Panc1 (cell line): ENCODE measurements around the gene SMTNL1. TPM values are rescaled to one million over a fixed set of nuclear protein-coding genes. Genes with fewer than 3 reads are reported as not detected.

Experiments
- ATAC-seq: fragments of 200-7000 bp; cut with Tn5 transposase; 2 replicates; pipeline ENCODE4 v1.9.1; 2020; ENCODE audit warnings: mild to moderate bottlenecking, moderate library complexity
- BruUV-seq: library from RNA; stranded (reverse); fragments of 400-500 nt; replicated peaks from 2 replicates; lab custom pipeline; 2021; lab: Mats Ljungman, UMichigan
- CTCF ChIA-PET: fragments of 300-600 bp; sonication (Branson Sonifier 250); formaldehyde crosslinking; loops from one replicate; lab custom pipeline; 2022; ENCODE audit warnings: antibody characterized with exemption; lab: Charles Lee
- POLR2A ChIA-PET: fragments of 300-600 bp; sonication (Branson Sonifier 250); formaldehyde crosslinking; loops from one replicate; lab custom pipeline; 2022; ENCODE audit warnings: antibody characterized with exemption; lab: Charles Lee
- DNase-seq: peaks from one replicate; pipeline ENCODE4 v3.0.0-alpha.2; 2010; ENCODE audit warnings: low read depth, low spot score
- H3K27ac ChIP-seq: 2 replicates; pipeline ENCODE4 v1.5.1; 2011; ENCODE audit warnings: mild to moderate bottlenecking, low read length, inconsistent platforms
- H3K27me3 ChIP-seq: fragments of 200-500 bp; sonication (Bioruptor generic); 2 replicates; pipeline ENCODE4 v1.6.0; 2014; ENCODE audit warnings: low read length, inconsistent platforms; ENCODE audit not compliant: control insufficient read depth, insufficient read depth
- H3K36me3 ChIP-seq: fragments of 200-500 bp; sonication (Bioruptor generic); 2 replicates; pipeline ENCODE4 v1.5.1; 2014; ENCODE audit warnings: inconsistent platforms, mild to moderate bottlenecking, low read length, moderate library complexity; ENCODE audit not compliant: control insufficient read depth, insufficient read depth
- H3K4me1 ChIP-seq: 2 replicates; pipeline ENCODE4 v1.5.1; 2011; ENCODE audit warnings: inconsistent platforms, mild to moderate bottlenecking, low read length, moderate library complexity; ENCODE audit not compliant: control insufficient read depth, insufficient read depth
- H3K4me3 ChIP-seq, 2 experiments: 2 replicates each; pipeline ENCODE4 v1.5.1; 2011 to 2012; ENCODE audit warnings: low read depth in 2 of 2, low read length in 2 of 2, mild to moderate bottlenecking in 2 of 2, inconsistent platforms in 1 of 2, moderate library complexity in 1 of 2
- H3K9me3 ChIP-seq: fragments of 200-500 bp; sonication (Bioruptor generic); 2 replicates; pipeline ENCODE4 v1.5.1; 2014; ENCODE audit warnings: low read depth, mild to moderate bottlenecking, inconsistent platforms, low read length, moderate library complexity; ENCODE audit not compliant: control insufficient read depth, insufficient read depth
- POLR2AphosphoS5 ChIP-seq: IDR thresholded peaks from 2 replicates; pipeline ENCODE4 v1.6.1; 2012; ENCODE audit warnings: mild to moderate bottlenecking, low read depth, low read length, moderate library complexity
- REST ChIP-seq, 2 experiments: IDR thresholded peaks; 2 replicates each; pipeline ENCODE4 v1.6.1; 2011 to 2012; ENCODE audit warnings: low read depth in 2 of 2, control low read depth in 1 of 2, low read length in 1 of 2, mild to moderate bottlenecking in 1 of 2, moderate library complexity in 1 of 2; ENCODE audit not compliant: insufficient read depth in 1 of 2
- SIN3A ChIP-seq: IDR thresholded peaks from 2 replicates; pipeline ENCODE4 v1.6.1; 2012; ENCODE audit warnings: low read depth, mild to moderate bottlenecking, low read length, moderate library complexity, borderline replicate concordance; ENCODE audit not compliant: insufficient read depth
- TCF7L2 ChIP-seq: IDR thresholded peaks from 2 replicates; pipeline ENCODE4 v1.6.1; 2011; ENCODE audit warnings: mild to moderate bottlenecking, low read depth, low read length, inconsistent platforms
- in situ Hi-C: cut with HindIII; loops from 2 replicates; pipeline ENCODE4 v1.10.0; 2016; ENCODE audit warnings: low sequenced_read_pairs, low pct_unique_long_range_greater_than_20kb
- intact Hi-C: fragments of 100-400 bp; cut with micrococcal nuclease; formaldehyde crosslinking; loops from one replicate; pipeline ENCODE4 v1.10.0; 2022; ENCODE audit not compliant: unreplicated experiment
- total RNA-seq: library from RNA; stranded (reverse); gene quantifications from one replicate; pipeline ENCODE4 v1.2.1, GENCODE V29; 2021; ENCODE audit not compliant: unreplicated experiment
- TF ChIP-seq, protein P1 (sequence below): fragments of 450-650 bp; IDR thresholded peaks from 2 replicates; pipeline ENCODE4 v1.5.1; 2017; ENCODE audit warnings: mild to moderate bottlenecking

The SMTNL1 gene
- total RNA-seq, 1 experiment from 2014 or later = not detected

DNA sequence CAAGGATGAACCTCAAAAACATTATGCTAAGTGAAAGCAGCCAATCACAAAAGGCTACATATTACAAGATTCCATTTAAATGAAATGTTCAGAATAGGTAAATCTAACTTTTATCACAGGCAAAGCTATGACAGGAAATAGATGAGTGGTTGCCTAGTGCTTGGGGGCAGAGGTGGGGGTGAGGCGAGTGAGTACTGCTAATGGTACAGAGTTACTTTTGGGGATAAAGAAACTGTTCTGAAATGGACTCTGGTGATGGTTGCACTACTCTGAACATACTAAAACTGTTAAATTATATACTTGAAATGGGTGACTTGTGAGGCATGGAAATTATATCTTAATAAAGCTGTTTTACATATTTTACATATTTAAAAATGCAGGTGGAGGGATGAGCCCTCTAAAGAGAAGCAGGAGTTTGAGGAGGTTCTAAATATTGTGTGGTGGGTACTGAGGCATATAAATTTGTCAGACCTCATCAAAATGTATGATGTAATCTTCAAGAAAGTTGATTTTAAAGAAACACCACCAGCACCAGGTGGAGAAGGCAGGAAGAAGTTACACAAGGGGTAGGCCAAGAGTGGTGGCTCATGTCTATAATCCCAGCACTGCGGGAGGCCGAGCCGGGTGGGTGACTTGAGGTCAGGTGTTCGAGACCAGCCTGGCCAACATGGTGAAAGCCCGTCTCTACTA lies 25.5 kb upstream of the SMTNL1 start:
- Histone ChIP-seq H3K27ac (no peak overlapping the region), H3K4me1 (no peaks in the 10 kb centered on the region), H3K27me3 (peaks cover 3% of the 10 kb centered on the region; the same call in 1 of the 2 replicates), H3K4me3 (no peak overlapping the region), H3K36me3 (no peaks in the 10 kb centered on the region), H3K9me3 (no peaks in the 10 kb centered on the region)
- no TSS peak for BruUV-seq
- ATAC-seq = no peak
- TF ChIP-seq, protein P1, sequence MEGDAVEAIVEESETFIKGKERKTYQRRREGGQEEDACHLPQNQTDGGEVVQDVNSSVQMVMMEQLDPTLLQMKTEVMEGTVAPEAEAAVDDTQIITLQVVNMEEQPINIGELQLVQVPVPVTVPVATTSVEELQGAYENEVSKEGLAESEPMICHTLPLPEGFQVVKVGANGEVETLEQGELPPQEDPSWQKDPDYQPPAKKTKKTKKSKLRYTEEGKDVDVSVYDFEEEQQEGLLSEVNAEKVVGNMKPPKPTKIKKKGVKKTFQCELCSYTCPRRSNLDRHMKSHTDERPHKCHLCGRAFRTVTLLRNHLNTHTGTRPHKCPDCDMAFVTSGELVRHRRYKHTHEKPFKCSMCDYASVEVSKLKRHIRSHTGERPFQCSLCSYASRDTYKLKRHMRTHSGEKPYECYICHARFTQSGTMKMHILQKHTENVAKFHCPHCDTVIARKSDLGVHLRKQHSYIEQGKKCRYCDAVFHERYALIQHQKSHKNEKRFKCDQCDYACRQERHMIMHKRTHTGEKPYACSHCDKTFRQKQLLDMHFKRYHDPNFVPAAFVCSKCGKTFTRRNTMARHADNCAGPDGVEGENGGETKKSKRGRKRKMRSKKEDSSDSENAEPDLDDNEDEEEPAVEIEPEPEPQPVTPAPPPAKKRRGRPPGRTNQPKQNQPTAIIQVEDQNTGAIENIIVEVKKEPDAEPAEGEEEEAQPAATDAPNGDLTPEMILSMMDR = no peak
- TF ChIP-seq SIN3A (no peak), REST (IDR thresholded peaks at IDR 0.05; ENCODE audit: insufficient read depth in 1 of 2, low read depth in 2 of 2, low read length in 1 of 2) (no peak), TCF7L2 (no peak), POLR2AphosphoS5 (no peak)
- POLR2A ChIA-PET = no interaction called here
- intact Hi-C loops (no loop called here), in situ Hi-C loops (no loop called here)
- DNase-seq = no peak
- CTCF ChIA-PET = no interaction called here

GRCh38 chr11:57512646-57513451 lies 24.5 kb upstream of the SMTNL1 start:
- no TSS peak for BruUV-seq
- TF ChIP-seq REST (IDR thresholded peaks at IDR 0.05; ENCODE audit: insufficient read depth in 1 of 2, low read depth in 2 of 2, low read length in 1 of 2) = no peak
- TF ChIP-seq TCF7L2 = no peak
- TF ChIP-seq, protein P1 = no peak
- no peak for TF ChIP-seq SIN3A
- no peak for TF ChIP-seq POLR2AphosphoS5
- no peak overlapping the region for H3K27ac ChIP-seq
- intact Hi-C loops = no loop called here
- H3K27me3 ChIP-seq = peaks cover 3% of the 10 kb centered on the region; the same call in 1 of the 2 replicates
- ATAC-seq (no peak), DNase-seq (no peak)
- ChIA-PET POLR2A (interaction anchor here (0.5 kb wide), 1 partner anchor 280 kb away, joined by 7 read pairs; no protein-coding TSS in a partner anchor), CTCF (interaction anchor here (1.0 kb wide), 1 partner anchor 21 kb away, joined by 3 read pairs; no protein-coding TSS in a partner anchor)
- H3K4me1 ChIP-seq = no peaks in the 10 kb centered on the region
- H3K9me3 ChIP-seq = no peaks in the 10 kb centered on the region
- H3K36me3 ChIP-seq = no peaks in the 10 kb centered on the region
- in situ Hi-C loops = no loop called here
- H3K4me3 ChIP-seq = no peak overlapping the region
